ENCODE data around the gene RASSF8.

DNA sequence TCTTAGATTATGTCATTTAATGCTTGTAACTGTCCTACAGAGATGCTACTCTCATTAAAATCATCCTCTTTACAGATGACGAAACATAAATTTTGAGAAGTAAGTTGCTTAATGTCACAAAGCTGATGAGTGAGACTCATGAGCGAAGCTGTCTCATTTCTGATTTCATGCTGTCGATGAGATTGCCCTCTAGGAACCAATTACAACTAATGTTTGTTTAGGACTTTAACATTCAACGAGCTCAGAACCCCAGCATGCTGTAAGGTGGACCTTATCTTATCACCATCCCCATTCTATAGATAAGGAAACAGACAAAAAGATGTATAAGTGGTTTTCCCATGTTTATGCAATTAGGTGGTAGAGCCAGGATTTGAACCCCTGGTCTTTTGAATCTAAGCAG is 143.3 kb downstream of the RASSF8 start:
- no peak for TF ChIP-seq POLR2AphosphoS5 (IDR thresholded peaks at IDR 0.05)
- TF ChIP-seq, protein P1, sequence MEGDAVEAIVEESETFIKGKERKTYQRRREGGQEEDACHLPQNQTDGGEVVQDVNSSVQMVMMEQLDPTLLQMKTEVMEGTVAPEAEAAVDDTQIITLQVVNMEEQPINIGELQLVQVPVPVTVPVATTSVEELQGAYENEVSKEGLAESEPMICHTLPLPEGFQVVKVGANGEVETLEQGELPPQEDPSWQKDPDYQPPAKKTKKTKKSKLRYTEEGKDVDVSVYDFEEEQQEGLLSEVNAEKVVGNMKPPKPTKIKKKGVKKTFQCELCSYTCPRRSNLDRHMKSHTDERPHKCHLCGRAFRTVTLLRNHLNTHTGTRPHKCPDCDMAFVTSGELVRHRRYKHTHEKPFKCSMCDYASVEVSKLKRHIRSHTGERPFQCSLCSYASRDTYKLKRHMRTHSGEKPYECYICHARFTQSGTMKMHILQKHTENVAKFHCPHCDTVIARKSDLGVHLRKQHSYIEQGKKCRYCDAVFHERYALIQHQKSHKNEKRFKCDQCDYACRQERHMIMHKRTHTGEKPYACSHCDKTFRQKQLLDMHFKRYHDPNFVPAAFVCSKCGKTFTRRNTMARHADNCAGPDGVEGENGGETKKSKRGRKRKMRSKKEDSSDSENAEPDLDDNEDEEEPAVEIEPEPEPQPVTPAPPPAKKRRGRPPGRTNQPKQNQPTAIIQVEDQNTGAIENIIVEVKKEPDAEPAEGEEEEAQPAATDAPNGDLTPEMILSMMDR (IDR thresholded peaks at IDR 0.05) = no peak
- no peak for TF ChIP-seq POLR2A (IDR thresholded peaks at IDR 0.05)
